ENCODE results near the gene FILIP1. TPM values are rescaled to one million over a fixed set of nuclear protein-coding genes. Genes with fewer than 3 reads are reported as not detected.

The FILIP1 gene
- total RNA-seq, 1 experiment from 2014 or later = 2.9 TPM

DNA sequence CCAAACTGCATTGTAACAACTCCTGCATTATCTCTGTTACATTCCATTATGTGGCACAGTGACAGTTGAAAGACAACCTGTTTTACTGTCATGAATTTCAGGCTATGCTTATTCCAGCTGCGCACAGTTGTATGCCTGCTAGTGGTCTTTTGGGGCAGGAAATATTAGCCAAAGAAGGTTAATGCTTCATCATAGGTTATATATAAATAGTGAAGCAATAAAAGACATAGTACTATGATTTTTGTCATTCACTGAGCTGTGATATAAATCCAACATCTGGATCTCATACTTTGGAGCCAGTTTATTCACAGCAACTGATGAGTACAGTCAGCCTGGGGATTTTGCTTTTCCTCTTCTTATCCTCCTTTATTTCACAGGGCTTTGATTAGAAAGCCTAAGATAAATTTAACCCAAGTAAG is 55.6 kb downstream of the FILIP1 start:
- DNase-seq (ENCODE audit: low spot score) = no peak
- peaks cover 4% of the 10 kb centered on the region for H3K9me3 Mint-ChIP-seq
- no peak overlapping the region for H3K27ac Mint-ChIP-seq
- H3K36me3 Mint-ChIP-seq = peaks cover 3% of the 10 kb centered on the region
- no peak for TF ChIP-seq NR2C2 (CRISPR knock-in tag; IDR thresholded peaks at IDR 0.05)
- TF ChIP-seq, protein P1, sequence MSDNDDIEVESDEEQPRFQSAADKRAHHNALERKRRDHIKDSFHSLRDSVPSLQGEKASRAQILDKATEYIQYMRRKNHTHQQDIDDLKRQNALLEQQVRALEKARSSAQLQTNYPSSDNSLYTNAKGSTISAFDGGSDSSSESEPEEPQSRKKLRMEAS (CRISPR knock-in tag; IDR thresholded peaks at IDR 0.05) = no peak
- no peak for TF ChIP-seq TP53 (CRISPR knock-in tag; IDR thresholded peaks at IDR 0.05)
- TF ChIP-seq, protein P2, sequence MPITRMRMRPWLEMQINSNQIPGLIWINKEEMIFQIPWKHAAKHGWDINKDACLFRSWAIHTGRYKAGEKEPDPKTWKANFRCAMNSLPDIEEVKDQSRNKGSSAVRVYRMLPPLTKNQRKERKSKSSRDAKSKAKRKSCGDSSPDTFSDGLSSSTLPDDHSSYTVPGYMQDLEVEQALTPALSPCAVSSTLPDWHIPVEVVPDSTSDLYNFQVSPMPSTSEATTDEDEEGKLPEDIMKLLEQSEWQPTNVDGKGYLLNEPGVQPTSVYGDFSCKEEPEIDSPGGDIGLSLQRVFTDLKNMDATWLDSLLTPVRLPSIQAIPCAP (CRISPR knock-in tag; IDR thresholded peaks at IDR 0.05) = no peak
- no peak for TF ChIP-seq TEAD1 (CRISPR knock-in tag; IDR thresholded peaks at IDR 0.05)
- TF ChIP-seq, protein P3, sequence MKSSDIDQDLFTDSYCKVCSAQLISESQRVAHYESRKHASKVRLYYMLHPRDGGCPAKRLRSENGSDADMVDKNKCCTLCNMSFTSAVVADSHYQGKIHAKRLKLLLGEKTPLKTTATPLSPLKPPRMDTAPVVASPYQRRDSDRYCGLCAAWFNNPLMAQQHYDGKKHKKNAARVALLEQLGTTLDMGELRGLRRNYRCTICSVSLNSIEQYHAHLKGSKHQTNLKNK (CRISPR knock-in tag; IDR thresholded peaks at IDR 0.05) = no peak
- TF ChIP-seq, protein P4, sequence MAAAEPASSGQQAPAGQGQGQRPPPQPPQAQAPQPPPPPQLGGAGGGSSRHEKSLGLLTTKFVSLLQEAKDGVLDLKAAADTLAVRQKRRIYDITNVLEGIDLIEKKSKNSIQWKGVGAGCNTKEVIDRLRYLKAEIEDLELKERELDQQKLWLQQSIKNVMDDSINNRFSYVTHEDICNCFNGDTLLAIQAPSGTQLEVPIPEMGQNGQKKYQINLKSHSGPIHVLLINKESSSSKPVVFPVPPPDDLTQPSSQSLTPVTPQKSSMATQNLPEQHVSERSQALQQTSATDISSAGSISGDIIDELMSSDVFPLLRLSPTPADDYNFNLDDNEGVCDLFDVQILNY (CRISPR knock-in tag; IDR thresholded peaks at IDR 0.05) = no peak
- TF ChIP-seq ESRRA (CRISPR knock-in tag; IDR thresholded peaks at IDR 0.05; ENCODE audit: borderline replicate concordance) = no peak
- TF ChIP-seq FOXJ3 (CRISPR knock-in tag; IDR thresholded peaks at IDR 0.05; ENCODE audit: borderline replicate concordance) = no peak
- TF ChIP-seq PRRX2 (CRISPR knock-in tag; IDR thresholded peaks at IDR 0.05) = no peak
- TF ChIP-seq ETV6 (CRISPR knock-in tag; IDR thresholded peaks at IDR 0.05) = no peak
- no peak for TF ChIP-seq KAT7 (CRISPR knock-in tag; IDR thresholded peaks at IDR 0.05; ENCODE audit: borderline replicate concordance)
- no peak for TF ChIP-seq GABPB1 (CRISPR knock-in tag; IDR thresholded peaks at IDR 0.05)
- TF ChIP-seq, protein P5, sequence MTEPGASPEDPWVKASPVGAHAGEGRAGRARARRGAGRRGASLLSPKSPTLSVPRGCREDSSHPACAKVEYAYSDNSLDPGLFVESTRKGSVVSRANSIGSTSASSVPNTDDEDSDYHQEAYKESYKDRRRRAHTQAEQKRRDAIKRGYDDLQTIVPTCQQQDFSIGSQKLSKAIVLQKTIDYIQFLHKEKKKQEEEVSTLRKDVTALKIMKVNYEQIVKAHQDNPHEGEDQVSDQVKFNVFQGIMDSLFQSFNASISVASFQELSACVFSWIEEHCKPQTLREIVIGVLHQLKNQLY (CRISPR knock-in tag; IDR thresholded peaks at IDR 0.05) = no peak
- TF ChIP-seq FOXP1 (CRISPR knock-in tag; IDR thresholded peaks at IDR 0.05; ENCODE audit: borderline replicate concordance) = no peak
- TF ChIP-seq ZNF671 (CRISPR knock-in tag; IDR thresholded peaks at IDR 0.05) = no peak
- ATAC-seq = no peak
- POLR2A ChIA-PET = no interaction called here
- no peak overlapping the region for H3K4me3 Mint-ChIP-seq
- CTCF ChIA-PET = no interaction called here
- H3K4me1 Mint-ChIP-seq = no peaks in the 10 kb centered on the region
- H3K27me3 Mint-ChIP-seq (ENCODE audit: low read depth) = no peaks in the 10 kb centered on the region

DNA sequence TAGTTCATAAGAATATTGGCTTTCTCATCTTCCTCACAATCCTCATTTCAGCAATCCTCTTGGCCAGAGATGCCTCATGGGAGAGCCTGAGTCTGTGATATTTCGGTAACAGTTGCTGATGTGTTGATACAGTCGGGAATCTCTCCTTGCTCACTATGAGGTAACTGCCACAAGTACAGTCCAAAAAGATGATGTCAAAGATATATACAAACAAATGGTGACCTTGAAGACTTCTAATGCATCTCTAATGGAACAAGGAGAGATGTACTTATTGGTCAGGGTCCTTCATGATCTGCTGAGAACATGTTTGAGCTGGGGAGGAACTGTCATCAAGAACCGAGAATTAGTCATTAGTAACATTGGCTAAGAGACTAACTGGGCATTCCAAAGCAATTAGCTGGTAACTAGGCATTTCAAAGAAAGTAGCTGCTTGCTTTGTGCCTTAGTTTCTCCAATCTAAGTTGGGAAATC is 56.1 kb downstream of the FILIP1 start:
- DNase-seq (ENCODE audit: low spot score) = no peak
- H3K27ac Mint-ChIP-seq = no peak overlapping the region
- CTCF ChIA-PET = no interaction called here
- no peaks in the 10 kb centered on the region for H3K9me3 Mint-ChIP-seq
- no peaks in the 10 kb centered on the region for H3K27me3 Mint-ChIP-seq (ENCODE audit: low read depth)
- H3K4me3 Mint-ChIP-seq = no peak overlapping the region
- H3K4me1 Mint-ChIP-seq = no peaks in the 10 kb centered on the region
- ATAC-seq = no peak
- POLR2A ChIA-PET = no interaction called here
- no peaks in the 10 kb centered on the region for H3K36me3 Mint-ChIP-seq
- TF ChIP-seq ZBTB21 (CRISPR knock-in tag; IDR thresholded peaks at IDR 0.05; ENCODE audit: borderline replicate concordance) (no peak), CBFB (CRISPR knock-in tag; IDR thresholded peaks at IDR 0.05; ENCODE audit: low read depth) (no peak), ZNF121 (CRISPR knock-in tag; IDR thresholded peaks at IDR 0.05) (no peak), IRF2 (CRISPR knock-in tag; IDR thresholded peaks at IDR 0.05; ENCODE audit: borderline replicate concordance, low read depth) (no peak), SOX15 (CRISPR knock-in tag; IDR thresholded peaks at IDR 0.05) (no peak), ZNF138 (CRISPR knock-in tag; conservative IDR thresholded peaks at IDR 0.05) (no peak), TEAD4 (CRISPR knock-in tag; IDR thresholded peaks at IDR 0.05) (no peak), MYBL2 (CRISPR knock-in tag; IDR thresholded peaks at IDR 0.05) (no peak), SMAD3 (CRISPR knock-in tag; IDR thresholded peaks at IDR 0.05; ENCODE audit: borderline replicate concordance) (no peak), FOXJ3 (CRISPR knock-in tag; IDR thresholded peaks at IDR 0.05; ENCODE audit: borderline replicate concordance) (no peak), NR3C1 (CRISPR knock-in tag; conservative IDR thresholded peaks at IDR 0.05; ENCODE audit: low read depth) (no peak)
- TF ChIP-seq, protein P6, sequence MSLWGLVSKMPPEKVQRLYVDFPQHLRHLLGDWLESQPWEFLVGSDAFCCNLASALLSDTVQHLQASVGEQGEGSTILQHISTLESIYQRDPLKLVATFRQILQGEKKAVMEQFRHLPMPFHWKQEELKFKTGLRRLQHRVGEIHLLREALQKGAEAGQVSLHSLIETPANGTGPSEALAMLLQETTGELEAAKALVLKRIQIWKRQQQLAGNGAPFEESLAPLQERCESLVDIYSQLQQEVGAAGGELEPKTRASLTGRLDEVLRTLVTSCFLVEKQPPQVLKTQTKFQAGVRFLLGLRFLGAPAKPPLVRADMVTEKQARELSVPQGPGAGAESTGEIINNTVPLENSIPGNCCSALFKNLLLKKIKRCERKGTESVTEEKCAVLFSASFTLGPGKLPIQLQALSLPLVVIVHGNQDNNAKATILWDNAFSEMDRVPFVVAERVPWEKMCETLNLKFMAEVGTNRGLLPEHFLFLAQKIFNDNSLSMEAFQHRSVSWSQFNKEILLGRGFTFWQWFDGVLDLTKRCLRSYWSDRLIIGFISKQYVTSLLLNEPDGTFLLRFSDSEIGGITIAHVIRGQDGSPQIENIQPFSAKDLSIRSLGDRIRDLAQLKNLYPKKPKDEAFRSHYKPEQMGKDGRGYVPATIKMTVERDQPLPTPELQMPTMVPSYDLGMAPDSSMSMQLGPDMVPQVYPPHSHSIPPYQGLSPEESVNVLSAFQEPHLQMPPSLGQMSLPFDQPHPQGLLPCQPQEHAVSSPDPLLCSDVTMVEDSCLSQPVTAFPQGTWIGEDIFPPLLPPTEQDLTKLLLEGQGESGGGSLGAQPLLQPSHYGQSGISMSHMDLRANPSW (CRISPR knock-in tag; conservative IDR thresholded peaks at IDR 0.05; ENCODE audit: low read depth) = no peak
- TF ChIP-seq, protein P1 (CRISPR knock-in tag; IDR thresholded peaks at IDR 0.05) = no peak
- TF ChIP-seq, protein P4 (CRISPR knock-in tag; IDR thresholded peaks at IDR 0.05) = no peak
- TF ChIP-seq, protein P7, sequence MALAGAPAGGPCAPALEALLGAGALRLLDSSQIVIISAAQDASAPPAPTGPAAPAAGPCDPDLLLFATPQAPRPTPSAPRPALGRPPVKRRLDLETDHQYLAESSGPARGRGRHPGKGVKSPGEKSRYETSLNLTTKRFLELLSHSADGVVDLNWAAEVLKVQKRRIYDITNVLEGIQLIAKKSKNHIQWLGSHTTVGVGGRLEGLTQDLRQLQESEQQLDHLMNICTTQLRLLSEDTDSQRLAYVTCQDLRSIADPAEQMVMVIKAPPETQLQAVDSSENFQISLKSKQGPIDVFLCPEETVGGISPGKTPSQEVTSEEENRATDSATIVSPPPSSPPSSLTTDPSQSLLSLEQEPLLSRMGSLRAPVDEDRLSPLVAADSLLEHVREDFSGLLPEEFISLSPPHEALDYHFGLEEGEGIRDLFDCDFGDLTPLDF (CRISPR knock-in tag; IDR thresholded peaks at IDR 0.05) = no peak
